Measurements from ENCODE around the gene CACNA1H. TPM values are rescaled to one million over a fixed set of nuclear protein-coding genes. Genes with fewer than 3 reads are reported as not detected.

Gene CACNA1H
- total and polyA plus RNA-seq, 2 donors (not counting 3 experiments of a cell fraction or from before 2014, with no cell fraction given): 0.03 TPM; not detected in 1

- ChIA-PET POLR2A (no interaction called here), CTCF (no interaction called here)
- H3K36me3 ChIP-seq (ENCODE audit: control insufficient read depth in 2 of 2, extremely low read depth in 1 of 2, insufficient read depth in 2 of 2, low read length in 2 of 2): no peaks in the 10 kb centered on the region
- no peaks in the 10 kb centered on the region for H3K27me3 ChIP-seq (ENCODE audit: control insufficient read depth in 2 of 2, insufficient read depth in 2 of 2, low read length in 2 of 2)
- H2AFZ ChIP-seq (ENCODE audit: low read depth, low read length): no peak overlapping the region
- no peak overlapping the region for H3K4me2 ChIP-seq (ENCODE audit: insufficient read depth, low read length)
- H3K9ac ChIP-seq (replicated peaks; ENCODE audit: extremely low read depth, insufficient read depth, low read length): no peak overlapping the region
- H4K20me1 ChIP-seq (replicated peaks; ENCODE audit: control insufficient read depth, extremely low read depth, insufficient read depth, low read length): no peaks in the 10 kb centered on the region
- no TSS peak for BruUV-seq (replicated peaks)
- dilution Hi-C loops (cut with MboI; ENCODE audit: extremely low pct_ligation_motif_present, low sequenced_read_pairs): no loop called here
- no peak for DNase-seq (ENCODE audit: low read depth, low spot score)
- H3K9me1 ChIP-seq (replicated peaks; ENCODE audit: control insufficient read depth, extremely low read depth, insufficient read depth, low read length): no peaks in the 10 kb centered on the region
- H3K79me2 ChIP-seq (ENCODE audit: control insufficient read depth, insufficient read depth, low read length): no peaks in the 10 kb centered on the region
- FAIRE-seq: no peak
- no peak for TF ChIP-seq JUN (IDR thresholded peaks at IDR 0.05; ENCODE audit: borderline replicate concordance, insufficient read depth, insufficient read length, low read depth)
- TF ChIP-seq FOS (IDR thresholded peaks at IDR 0.05; ENCODE audit: borderline replicate concordance, insufficient read depth, low read length): no peak
- TF ChIP-seq POLR2A (IDR thresholded peaks at IDR 0.05; ENCODE audit: low read depth, low read length): no peak
- TF ChIP-seq EZH2 (IDR thresholded peaks at IDR 0.05; ENCODE audit: borderline replicate concordance, low read depth, low read length, severe bottlenecking): no peak
- no peak for TF ChIP-seq MYC (IDR thresholded peaks at IDR 0.05; ENCODE audit: low read depth, low read length)
- TF ChIP-seq GATA2 (IDR thresholded peaks at IDR 0.05; ENCODE audit: insufficient read depth, insufficient read length, low read depth, low read length): no peak
- TF ChIP-seq POLR2AphosphoS5 (IDR thresholded peaks at IDR 0.05; ENCODE audit: insufficient read depth, low read depth, low read length): no peak
- TF ChIP-seq CTCF (IDR thresholded peaks at IDR 0.05; ENCODE audit: extremely low read depth in 1 of 2, insufficient read depth in 1 of 2, low read depth in 1 of 2, low read length in 2 of 2): no peak
- H3K4me3 ChIP-seq (replicated peaks in 1 of 3; ENCODE audit: insufficient read depth in 1 of 3, low read depth in 1 of 3, low read length in 3 of 3): no peak overlapping the region
- no peak overlapping the region for H3K27ac ChIP-seq (ENCODE audit: insufficient read depth, low read depth, low read length)
- intact Hi-C loops (cut with micrococcal nuclease): no loop called here
- H3K9me3 ChIP-seq (replicated peaks; ENCODE audit: control insufficient read depth, insufficient read depth, low read length): no peaks in the 10 kb centered on the region
- no peaks in the 10 kb centered on the region for H3K4me1 ChIP-seq (ENCODE audit: control insufficient read depth, extremely low read depth, insufficient read depth, low read length)
Observed at GRCh38 chr16:1142911-1143310, 10.0 kb upstream of the CACNA1H start.

All from endothelial cell of umbilical vein (primary cell).